C4-2B (cell line): ENCODE measurements around the gene LPCAT2.

Experiments used
- CTCF ChIP-seq: fragments of 450-650 bp; conservative IDR thresholded peaks from 2 replicates; pipeline ENCODE4 v1.5.1; 2017; ENCODE audit warnings: mild to moderate bottlenecking
- ZFX ChIP-seq: fragments of 450-650 bp; IDR thresholded peaks from 2 replicates; pipeline ENCODE4 v1.6.1; 2017

DNA sequence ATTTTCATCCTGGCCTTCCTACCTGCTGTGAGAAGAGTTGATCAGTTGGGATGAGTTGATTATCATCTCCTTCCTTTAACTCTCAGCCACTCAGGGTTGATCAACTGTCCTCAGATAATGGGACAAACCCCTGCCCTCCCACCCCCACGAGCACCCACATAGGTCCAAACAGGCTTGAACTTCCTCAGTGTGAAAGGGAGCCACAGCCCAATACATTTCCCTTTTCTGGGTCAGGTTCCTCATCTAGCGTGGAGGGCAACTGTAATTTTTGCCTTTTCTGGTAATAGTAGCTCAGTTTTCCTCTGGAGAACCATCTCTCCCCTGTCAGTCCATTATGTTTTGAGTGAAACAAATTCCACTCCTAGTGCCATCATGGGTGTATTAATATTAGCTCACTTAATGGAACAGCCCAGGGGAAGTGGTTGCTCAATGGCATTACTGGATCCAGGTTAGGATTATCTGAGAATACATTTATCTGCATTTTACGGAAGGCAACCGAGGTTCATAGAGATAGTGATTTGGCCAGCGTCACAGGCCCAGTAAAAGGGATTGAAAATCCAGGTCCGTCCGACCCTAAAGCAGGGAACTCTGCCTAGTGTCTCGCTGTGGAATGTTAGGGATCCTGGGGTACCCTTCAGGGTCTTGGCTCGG is 476 bp upstream of the LPCAT2 start:
- TF ChIP-seq CTCF (no peak), ZFX (no peak)
